Limb (tissue), 2 donors: ENCODE results near the gene TIMM17A.

Experiments
- DNase-seq, 2 donors: peaks; one replicate each; pipeline ENCODE4 v3.0.0-alpha.2; 2016; ENCODE audit errors: extremely low spot score in 2 of 2

Gene TIMM17A

GRCh38 chr1:201955009-201955728 is at the start of gene TIMM17A:
Gene TIMM17A, plus strand, starts transcription at chr1:201955503. Its CDS starts 24 bp downstream, at chr1:201955527.
- peak; percentile 96 to 98 for DNase-seq

- no peak for DNase-seq
Measured at GRCh38 chr1:201906336-201906735, 49.0 kb upstream of the TIMM17A start.

GRCh38 chr1:201907621-201908020 is 47.7 kb upstream of the TIMM17A start:
- no peak for DNase-seq

GRCh38 chr1:201911826-201912571 is 43.3 kb upstream of the TIMM17A start:
- DNase-seq, result no peak

GRCh38 chr1:201912832-201913231 is 42.5 kb upstream of the TIMM17A start:
- no peak for DNase-seq

GRCh38 chr1:201914456-201915235 is 40.7 kb upstream of the TIMM17A start:
- no peak for DNase-seq

- no peak for DNase-seq
Measured at GRCh38 chr1:201916649-201917249, 38.6 kb upstream of the TIMM17A start.

- no peak for DNase-seq
Measured at GRCh38 chr1:201917362-201918033, 37.8 kb upstream of the TIMM17A start.

- no peak for DNase-seq
Measured at GRCh38 chr1:201918343-201918742, 37.0 kb upstream of the TIMM17A start.

- DNase-seq, result no peak
Measured at GRCh38 chr1:201921952-201922558, 33.2 kb upstream of the TIMM17A start.

- DNase-seq, result no peak
Measured at GRCh38 chr1:201925301-201925567, 30.1 kb upstream of the TIMM17A start.

- no peak for DNase-seq
Measured at GRCh38 chr1:201925981-201926645, 29.2 kb upstream of the TIMM17A start.

GRCh38 chr1:201928266-201928665 is 27.0 kb upstream of the TIMM17A start:
- DNase-seq, result no peak

- DNase-seq, result no peak
Measured at GRCh38 chr1:201930137-201930536, 25.2 kb upstream of the TIMM17A start.

GRCh38 chr1:201930803-201931202 is 24.5 kb upstream of the TIMM17A start:
- DNase-seq, result no peak

GRCh38 chr1:201933840-201934430 is 21.4 kb upstream of the TIMM17A start:
- DNase-seq, result no peak

- DNase-seq, result no peak
Measured at GRCh38 chr1:201937624-201938213, 17.6 kb upstream of the TIMM17A start.

GRCh38 chr1:201938440-201939035 is 16.8 kb upstream of the TIMM17A start:
- DNase-seq, result no peak

GRCh38 chr1:201939148-201939547 is 16.2 kb upstream of the TIMM17A start:
- DNase-seq, result no peak
